GM12878 (cell line): ENCODE measurements around the gene NTSR1. TPM values are rescaled to one million over a fixed set of nuclear protein-coding genes. Genes with fewer than 3 reads are reported as not detected.

Source experiments
- BACH1 ChIP-seq: fragments of 450-650 bp; IDR thresholded peaks from 2 replicates; pipeline ENCODE4 v1.6.1; 2017; ENCODE audit warnings: mild to moderate bottlenecking, borderline replicate concordance
- BCL11A ChIP-seq: IDR thresholded peaks from 2 replicates; pipeline ENCODE4 v1.6.1; 2011; ENCODE audit warnings: low read depth, low read length
- BRCA1 ChIP-seq: IDR thresholded peaks from 2 replicates; pipeline ENCODE4 v1.6.1; 2011; ENCODE audit warnings: low read depth, low read length, improper control_type of control experiment
- CEBPB ChIP-seq, 2 experiments: fragments of 150-350 bp in 1 of 2; IDR thresholded peaks; 2 replicates each; pipeline ENCODE4 v1.6.1; 2012 to 2014; ENCODE audit warnings: low read depth in 2 of 2, low read length in 2 of 2, borderline replicate concordance in 1 of 2, inconsistent platforms in 1 of 2
- EGR1 ChIP-seq, 2 experiments: IDR thresholded peaks; 1 replicate in 1 of 2; 2 replicates in 1 of 2; pipeline ENCODE4 v1.6.1; 2011 to 2012; ENCODE audit warnings: low read depth in 2 of 2, low read length in 2 of 2, borderline replicate concordance in 1 of 2, mild to moderate bottlenecking in 1 of 2, moderate library complexity in 1 of 2
- EZH2 ChIP-seq: IDR thresholded peaks from 2 replicates; pipeline ENCODE4 v1.6.1; 2012; ENCODE audit warnings: low read depth, mild to moderate bottlenecking, control low read depth, inconsistent platforms, low read length, borderline replicate concordance; ENCODE audit not compliant: control insufficient read depth
- FOS ChIP-seq: IDR thresholded peaks from 3 replicates; pipeline ENCODE4 v1.6.1; 2011; ENCODE audit warnings: borderline replicate concordance; ENCODE audit not compliant: insufficient read length; ENCODE audit errors: extremely low read depth
- IRF3 ChIP-seq: fragments of 450-650 bp; IDR thresholded peaks from 2 replicates; pipeline ENCODE4 v1.6.1; 2014; ENCODE audit warnings: mild to moderate bottlenecking
- IRF4 ChIP-seq: IDR thresholded peaks from 2 replicates; pipeline ENCODE4 v1.6.1; 2011; ENCODE audit warnings: low read depth, low read length
- LARP7 ChIP-seq: fragments of 450-650 bp; IDR thresholded peaks from 2 replicates; pipeline ENCODE4 v1.6.1; 2017; ENCODE audit warnings: mild to moderate bottlenecking
- MEF2A ChIP-seq: IDR thresholded peaks from 2 replicates; pipeline ENCODE4 v1.6.1; 2011; ENCODE audit warnings: low read depth, mild to moderate bottlenecking, low read length, moderate library complexity; ENCODE audit not compliant: insufficient read depth
- MEF2B ChIP-seq: fragments of 450-650 bp; IDR thresholded peaks from 2 replicates; pipeline ENCODE4 v1.6.1; 2018; ENCODE audit warnings: mild to moderate bottlenecking, moderate library complexity; ENCODE audit not compliant: partially characterized antibody, poor library complexity, severe bottlenecking
- MXI1 ChIP-seq: fragments of 150-350 bp; IDR thresholded peaks from 2 replicates; pipeline ENCODE4 v1.6.1; 2011; ENCODE audit warnings: low read depth, mild to moderate bottlenecking, inconsistent platforms, low read length, improper control_type of control experiment
- MYC ChIP-seq: IDR thresholded peaks from 2 replicates; pipeline ENCODE4 v1.6.1; 2011; ENCODE audit warnings: mild to moderate bottlenecking, low read length, moderate library complexity, inconsistent platforms; ENCODE audit not compliant: insufficient read depth, insufficient replicate concordance, insufficient read length, severe bottlenecking
- PAX8 ChIP-seq: fragments of 450-650 bp; IDR thresholded peaks from 2 replicates; pipeline ENCODE4 v1.6.1; 2017; ENCODE audit warnings: mild to moderate bottlenecking, moderate library complexity
- POLR2AphosphoS2 ChIP-seq: IDR thresholded peaks from 2 replicates; pipeline ENCODE4 v1.6.1; 2011; ENCODE audit warnings: low read depth, mild to moderate bottlenecking, low read length, improper control_type of control experiment, moderate library complexity
- RAD21 ChIP-seq: IDR thresholded peaks from 2 replicates; pipeline ENCODE4 v1.6.1; 2011; ENCODE audit warnings: mild to moderate bottlenecking, low read depth, low read length, moderate library complexity; ENCODE audit not compliant: insufficient read depth
- RAD51 ChIP-seq: fragments of 450-650 bp; IDR thresholded peaks from 2 replicates; pipeline ENCODE4 v1.6.1; 2016; ENCODE audit warnings: moderate library complexity, mild to moderate bottlenecking, inconsistent platforms
- RCOR1 ChIP-seq: conservative IDR thresholded peaks from 2 replicates; pipeline ENCODE4 v1.6.1; 2012; ENCODE audit warnings: low read depth, low read length, improper control_type of control experiment
- RFX5 ChIP-seq: IDR thresholded peaks from 2 replicates; pipeline ENCODE4 v1.6.1; 2011; ENCODE audit warnings: low read depth, low read length, improper control_type of control experiment
- SPI1 ChIP-seq: IDR thresholded peaks from 2 replicates; pipeline ENCODE4 v1.6.1; 2011; ENCODE audit warnings: low read depth, mild to moderate bottlenecking, low read length, moderate library complexity, borderline replicate concordance; ENCODE audit not compliant: insufficient read depth
- TAF1 ChIP-seq: IDR thresholded peaks from 2 replicates; pipeline ENCODE4 v1.6.1; 2011; ENCODE audit warnings: mild to moderate bottlenecking, low read depth, low read length, borderline replicate concordance
- TBL1XR1 ChIP-seq: IDR thresholded peaks from 2 replicates; pipeline ENCODE4 v1.6.1; 2012; ENCODE audit warnings: low read depth, low read length, improper control_type of control experiment
- TCF3 ChIP-seq: IDR thresholded peaks from 2 replicates; pipeline ENCODE4 v1.6.1; 2012; ENCODE audit warnings: low read depth, mild to moderate bottlenecking, low read length, borderline replicate concordance; ENCODE audit not compliant: insufficient read depth
- YY1 ChIP-seq: IDR thresholded peaks from 2 replicates; pipeline ENCODE4 v1.6.1; 2011; ENCODE audit warnings: low read depth, mild to moderate bottlenecking, low read length
- ZBED1 ChIP-seq: IDR thresholded peaks from 2 replicates; pipeline ENCODE4 v1.6.1; 2016; ENCODE audit warnings: borderline replicate concordance
- ZNF274 ChIP-seq: IDR thresholded peaks from one replicate; pipeline ENCODE4 v1.8.0; 2011; ENCODE audit not compliant: insufficient read length, insufficient read depth
- polyA plus RNA-seq, 11 experiments: library from polyadenylated mRNA; depleted of rRNA in 4 of 11; unstranded in 6 of 11; stranded (reverse) in 5 of 11; fragments of >200 nt; fragmentation: Nextera tagmentation in 4 of 11; fragmentation: Illumina TruSeq in 1 of 11; extraction: Ambion mirVana in 4 of 11; extraction: Trizol in 1 of 11; gene quantifications; 1 replicate in 1 of 11; 2 replicates in 10 of 11; pipeline versions ENCODE4 v1.2.1 to v1.2.3, GENCODE V29; 2011 to 2016; ENCODE audit warnings: inconsistent platforms in 2 of 11, missing spikeins in 2 of 11, low read depth in 1 of 11
- total RNA-seq, 4 experiments: library from RNA; depleted of rRNA in 3 of 4; stranded (reverse); fragments of >200 nt in 3 of 4; fragmentation: Illumina TruSeq in 1 of 4; extraction: Trizol in 1 of 4; gene quantifications; 2 replicates each; pipeline versions ENCODE4 v1.2.1 to v1.2.3, GENCODE V29; 2013 to 2021
- TF ChIP-seq, protein P1 (sequence below), 3 experiments: IDR thresholded peaks in 2 of 3; conservative IDR thresholded peaks in 1 of 3; 2 replicates each; pipeline ENCODE4 v1.5.1; 2011; ENCODE audit warnings: low read depth in 3 of 3, low read length in 3 of 3, mild to moderate bottlenecking in 3 of 3, control low read depth in 2 of 3, moderate library complexity in 2 of 3, inconsistent platforms in 1 of 3, mixed read lengths in 1 of 3; ENCODE audit not compliant: control insufficient read depth in 2 of 3, insufficient read depth in 1 of 3; ENCODE audit errors: extremely low read depth in 1 of 3

NTSR1 gene
- total and polyA plus RNA-seq, 10 of the 15 experiments (the other 5 are each of a cell fraction or from before 2014, with no cell fraction given) = not detected

DNA sequence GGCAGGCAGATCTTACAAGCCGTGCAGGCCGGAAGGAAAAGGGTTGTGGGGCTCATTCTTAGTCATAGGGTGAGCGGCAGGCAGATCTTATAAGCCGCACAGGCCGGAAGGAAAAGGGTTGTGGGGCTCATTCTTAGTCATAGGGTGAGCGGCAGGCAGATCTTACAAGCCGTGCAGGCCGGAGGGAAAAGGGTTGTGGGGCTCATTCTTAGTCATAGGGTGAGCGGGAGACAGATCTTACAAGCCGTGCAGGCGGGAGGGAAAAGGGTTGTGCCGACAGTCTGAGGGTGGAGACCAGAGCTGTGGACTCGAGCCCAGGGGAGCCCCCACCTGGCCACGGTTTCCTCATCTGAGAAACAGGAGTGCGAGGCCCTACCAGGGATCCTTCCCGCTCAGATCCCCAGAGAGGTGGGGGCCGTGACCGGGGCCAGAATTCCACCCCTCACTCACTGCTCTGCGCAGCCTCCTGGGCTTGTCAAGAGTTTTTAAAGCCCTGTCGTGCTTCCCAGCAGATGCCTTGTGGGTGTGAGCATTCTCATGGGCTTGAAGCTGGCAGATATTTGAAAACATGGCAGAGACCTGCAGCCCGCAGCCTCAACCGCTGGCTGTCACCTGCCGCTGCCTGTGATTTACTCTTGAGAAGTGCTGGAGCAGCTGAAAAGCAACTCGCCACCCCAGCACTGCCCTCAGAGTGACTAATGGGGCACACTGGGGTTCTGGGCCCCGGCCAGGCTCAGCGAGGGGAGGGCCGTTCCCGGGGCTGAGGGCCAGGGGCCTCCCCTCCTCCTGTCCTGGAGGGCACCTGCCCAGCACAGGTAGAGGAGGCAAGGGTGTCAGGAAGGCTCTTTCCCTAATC lies 31.9 kb downstream of the NTSR1 start (continued):
- TF ChIP-seq, protein P1, sequence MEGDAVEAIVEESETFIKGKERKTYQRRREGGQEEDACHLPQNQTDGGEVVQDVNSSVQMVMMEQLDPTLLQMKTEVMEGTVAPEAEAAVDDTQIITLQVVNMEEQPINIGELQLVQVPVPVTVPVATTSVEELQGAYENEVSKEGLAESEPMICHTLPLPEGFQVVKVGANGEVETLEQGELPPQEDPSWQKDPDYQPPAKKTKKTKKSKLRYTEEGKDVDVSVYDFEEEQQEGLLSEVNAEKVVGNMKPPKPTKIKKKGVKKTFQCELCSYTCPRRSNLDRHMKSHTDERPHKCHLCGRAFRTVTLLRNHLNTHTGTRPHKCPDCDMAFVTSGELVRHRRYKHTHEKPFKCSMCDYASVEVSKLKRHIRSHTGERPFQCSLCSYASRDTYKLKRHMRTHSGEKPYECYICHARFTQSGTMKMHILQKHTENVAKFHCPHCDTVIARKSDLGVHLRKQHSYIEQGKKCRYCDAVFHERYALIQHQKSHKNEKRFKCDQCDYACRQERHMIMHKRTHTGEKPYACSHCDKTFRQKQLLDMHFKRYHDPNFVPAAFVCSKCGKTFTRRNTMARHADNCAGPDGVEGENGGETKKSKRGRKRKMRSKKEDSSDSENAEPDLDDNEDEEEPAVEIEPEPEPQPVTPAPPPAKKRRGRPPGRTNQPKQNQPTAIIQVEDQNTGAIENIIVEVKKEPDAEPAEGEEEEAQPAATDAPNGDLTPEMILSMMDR (IDR thresholded peaks at IDR 0.05 in 2 of 3, conservative IDR thresholded peaks at IDR 0.05 in 1 of 3; ENCODE audit: control insufficient read depth in 2 of 3, extremely low read depth in 1 of 3, insufficient read depth in 1 of 3, low read depth in 3 of 3, low read length in 3 of 3) = no peak
- TF ChIP-seq LARP7 (no peak), MEF2B (no peak), BCL11A (peak; percentile 59; the same call in 1 of the 2 replicates), TAF1 (no peak), TCF3 (no peak), IRF3 (no peak), ZBED1 (peak; percentile 86; the same call in 1 of the 2 replicates), CEBPB (IDR thresholded peaks at IDR 0.05; ENCODE audit: borderline replicate concordance in 1 of 2, low read depth in 2 of 2, low read length in 2 of 2) (peak in 1 of 2 experiments; percentile 88; a peak in 1 of 4 replicates), MEF2A (no peak), RAD51 (no peak), YY1 (no peak), EGR1 (IDR thresholded peaks at IDR 0.05; ENCODE audit: borderline replicate concordance in 1 of 2, low read depth in 2 of 2, low read length in 2 of 2) (peak in 1 of 2 experiments; percentile 95; a peak in 2 of 3 replicates), TBL1XR1 (peak; percentile 52; the same call in 1 of the 2 replicates), RAD21 (no peak), IRF4 (peak; percentile 95), RFX5 (no peak), PAX8 (no peak), BRCA1 (no peak), ZNF274 (no peak), FOS (no peak), MYC (no peak), MXI1 (no peak), POLR2AphosphoS2 (no peak), RCOR1 (no peak), SPI1 (no peak), BACH1 (no peak), EZH2 (no peak)
